HEK293T (cell line): ENCODE data around the gene PLOD3.

Experiments
- ARNT ChIP-seq: fragments of 450-650 bp; IDR thresholded peaks from 2 replicates; pipeline ENCODE4 v1.6.1; 2017; ENCODE audit warnings: mild to moderate bottlenecking
- BHLHE40 ChIP-seq: fragments of 450-650 bp; IDR thresholded peaks from 2 replicates; pipeline ENCODE4 v1.6.1; 2016; ENCODE audit warnings: mild to moderate bottlenecking, moderate library complexity, borderline replicate concordance
- ELF4 ChIP-seq: fragments of 450-650 bp; IDR thresholded peaks from 2 replicates; pipeline ENCODE4 v1.6.1; 2017; ENCODE audit warnings: antibody characterized with exemption
- FOXK2 ChIP-seq: fragments of 450-650 bp; IDR thresholded peaks from 2 replicates; pipeline ENCODE4 v1.6.1; 2016; ENCODE audit warnings: mild to moderate bottlenecking
- L3MBTL2 ChIP-seq: fragments of 450-650 bp; conservative IDR thresholded peaks from 2 replicates; pipeline ENCODE4 v1.6.1; 2016; ENCODE audit warnings: mild to moderate bottlenecking
- SUZ12 ChIP-seq: fragments of 450-650 bp; IDR thresholded peaks from 2 replicates; pipeline ENCODE4 v1.6.1; 2016; ENCODE audit warnings: mild to moderate bottlenecking

- TF ChIP-seq ELF4 (no peak), SUZ12 (no peak), L3MBTL2 (no peak), ARNT (no peak), BHLHE40 (no peak), FOXK2 (no peak)
These were observed 19.0 kb upstream of the PLOD3 start for GRCh38 chr7:101236292-101236835.
